Neuron (in vitro differentiated cells): ENCODE data around the gene PCED1B.

Experiments
- H2AFZ ChIP-seq: one replicate; pipeline ENCODE4 v1.6.1; 2013; ENCODE audit warnings: low read depth, mild to moderate bottlenecking, inconsistent platforms, low read length, moderate library complexity
- H3K27me3 ChIP-seq: one replicate; pipeline ENCODE4 v1.6.1; 2013; ENCODE audit warnings: low read length; ENCODE audit not compliant: insufficient read depth
- H3K36me3 ChIP-seq: one replicate; pipeline ENCODE4 v1.6.1; 2013; ENCODE audit warnings: low read length; ENCODE audit not compliant: insufficient read depth
- H3K4me1 ChIP-seq: one replicate; pipeline ENCODE4 v1.6.1; 2013; ENCODE audit warnings: low read length; ENCODE audit not compliant: insufficient read depth
- H3K4me3 ChIP-seq: 2 replicates; pipeline ENCODE4 v1.5.1; 2013; ENCODE audit warnings: mild to moderate bottlenecking, low read length, moderate library complexity
- H3K9me3 ChIP-seq: one replicate; pipeline ENCODE4 v1.6.1; 2013; ENCODE audit warnings: low read length

The PCED1B gene

GRCh38 chr12:47281667-47282171 lies 202.3 kb downstream of the PCED1B start:
- Histone ChIP-seq H3K9me3 (no peaks in the 10 kb centered on the region), H3K36me3 (no peaks in the 10 kb centered on the region), H3K27me3 (no peaks in the 10 kb centered on the region), H3K4me1 (no peaks in the 10 kb centered on the region), H2AFZ (no peak overlapping the region), H3K4me3 (no peak overlapping the region)

- no peaks in the 10 kb centered on the region for H3K27me3 ChIP-seq
- no peaks in the 10 kb centered on the region for H3K9me3 ChIP-seq
- H3K4me3 ChIP-seq = no peak overlapping the region
- H2AFZ ChIP-seq = no peak overlapping the region
- no peaks in the 10 kb centered on the region for H3K36me3 ChIP-seq
- H3K4me1 ChIP-seq = no peaks in the 10 kb centered on the region
Observed at GRCh38 chr12:47282206-47282605, 202.8 kb downstream of the PCED1B start.
